ENCODE results near the gene GNB1.

Gene GNB1

DNA sequence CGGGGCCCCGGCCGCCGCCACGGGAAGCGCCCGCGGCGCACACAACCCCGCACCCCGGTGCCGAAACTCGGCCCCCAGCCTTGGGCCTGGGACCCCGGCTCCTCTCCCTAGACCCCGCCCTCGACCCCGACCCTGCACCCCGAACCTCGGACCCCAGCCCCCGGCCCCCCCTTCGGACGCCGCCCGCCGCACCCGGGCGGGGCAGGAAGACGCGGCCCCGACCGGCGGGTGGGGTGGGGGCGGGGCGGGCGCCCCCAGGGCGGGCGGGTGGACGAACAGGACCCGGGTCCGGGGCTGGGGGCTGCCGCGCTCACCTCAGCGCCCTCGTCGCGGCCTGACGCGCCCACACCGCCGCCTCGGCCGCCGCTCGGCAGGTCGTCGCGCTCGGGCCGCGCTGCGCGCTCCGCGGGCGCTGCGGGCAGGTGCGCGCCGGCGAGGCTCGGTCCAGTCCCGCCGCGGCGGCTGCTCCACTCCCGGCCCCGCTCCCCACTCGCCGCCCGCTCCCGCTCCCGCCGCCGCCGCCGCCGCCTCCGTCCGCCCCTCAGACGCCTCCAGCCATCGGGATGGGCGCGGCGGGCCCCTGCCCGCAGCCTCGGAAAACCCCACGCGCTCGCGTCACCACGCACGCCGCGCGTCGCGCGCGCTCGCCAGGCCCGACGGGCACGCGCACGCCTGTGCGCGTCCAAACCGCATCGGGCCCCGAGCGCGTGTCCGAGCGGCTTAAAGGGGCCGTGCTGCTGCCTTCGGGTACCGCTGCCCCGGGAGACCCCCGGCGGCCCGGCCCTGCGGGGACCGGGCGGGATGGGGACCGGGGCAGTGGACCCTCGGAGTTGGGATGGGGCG is at the start of gene GNB1:
Gene GNB1 (minus strand): TSS at position 582 of the 843 bp plus-strand sequence. CDS start 65,634 bp downstream, outside the sequence.
- TF ChIP-seq EGR1 (IDR thresholded peaks at IDR 0.05) (peak; percentile 31; the same call in 1 of the 2 replicates), CREB1 (IDR thresholded peaks at IDR 0.05; ENCODE audit: low read depth) (peak; percentile 71; the same call in 1 of the 2 replicates), ZBTB7A (IDR thresholded peaks at IDR 0.05; ENCODE audit: low read depth) (no peak), TAF1 (IDR thresholded peaks at IDR 0.05; ENCODE audit: low read depth) (peak; percentile 78), CEBPB (IDR thresholded peaks at IDR 0.05) (no peak), TEAD4 (IDR thresholded peaks at IDR 0.05) (no peak), RAD21 (IDR thresholded peaks at IDR 0.05; ENCODE audit: low read depth) (no peak), TCF12 (IDR thresholded peaks at IDR 0.05; ENCODE audit: low read depth) (peak; percentile 38; the same call in 1 of the 2 replicates), FOXM1 (IDR thresholded peaks at IDR 0.05; ENCODE audit: borderline replicate concordance, low read depth) (no peak), YY1 (IDR thresholded peaks at IDR 0.05; ENCODE audit: low read depth) (peak; percentile 71; the same call in 1 of the 2 replicates), NFIC (IDR thresholded peaks at IDR 0.05) (no peak), EP300 (IDR thresholded peaks at IDR 0.05; ENCODE audit: borderline replicate concordance) (no peak; the same call in 1 of the 2 replicates)
- TF ChIP-seq, protein P1, sequence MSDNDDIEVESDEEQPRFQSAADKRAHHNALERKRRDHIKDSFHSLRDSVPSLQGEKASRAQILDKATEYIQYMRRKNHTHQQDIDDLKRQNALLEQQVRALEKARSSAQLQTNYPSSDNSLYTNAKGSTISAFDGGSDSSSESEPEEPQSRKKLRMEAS (IDR thresholded peaks at IDR 0.05): peak; percentile 39; the same call in 1 of the 2 replicates
- TF ChIP-seq, protein P2, sequence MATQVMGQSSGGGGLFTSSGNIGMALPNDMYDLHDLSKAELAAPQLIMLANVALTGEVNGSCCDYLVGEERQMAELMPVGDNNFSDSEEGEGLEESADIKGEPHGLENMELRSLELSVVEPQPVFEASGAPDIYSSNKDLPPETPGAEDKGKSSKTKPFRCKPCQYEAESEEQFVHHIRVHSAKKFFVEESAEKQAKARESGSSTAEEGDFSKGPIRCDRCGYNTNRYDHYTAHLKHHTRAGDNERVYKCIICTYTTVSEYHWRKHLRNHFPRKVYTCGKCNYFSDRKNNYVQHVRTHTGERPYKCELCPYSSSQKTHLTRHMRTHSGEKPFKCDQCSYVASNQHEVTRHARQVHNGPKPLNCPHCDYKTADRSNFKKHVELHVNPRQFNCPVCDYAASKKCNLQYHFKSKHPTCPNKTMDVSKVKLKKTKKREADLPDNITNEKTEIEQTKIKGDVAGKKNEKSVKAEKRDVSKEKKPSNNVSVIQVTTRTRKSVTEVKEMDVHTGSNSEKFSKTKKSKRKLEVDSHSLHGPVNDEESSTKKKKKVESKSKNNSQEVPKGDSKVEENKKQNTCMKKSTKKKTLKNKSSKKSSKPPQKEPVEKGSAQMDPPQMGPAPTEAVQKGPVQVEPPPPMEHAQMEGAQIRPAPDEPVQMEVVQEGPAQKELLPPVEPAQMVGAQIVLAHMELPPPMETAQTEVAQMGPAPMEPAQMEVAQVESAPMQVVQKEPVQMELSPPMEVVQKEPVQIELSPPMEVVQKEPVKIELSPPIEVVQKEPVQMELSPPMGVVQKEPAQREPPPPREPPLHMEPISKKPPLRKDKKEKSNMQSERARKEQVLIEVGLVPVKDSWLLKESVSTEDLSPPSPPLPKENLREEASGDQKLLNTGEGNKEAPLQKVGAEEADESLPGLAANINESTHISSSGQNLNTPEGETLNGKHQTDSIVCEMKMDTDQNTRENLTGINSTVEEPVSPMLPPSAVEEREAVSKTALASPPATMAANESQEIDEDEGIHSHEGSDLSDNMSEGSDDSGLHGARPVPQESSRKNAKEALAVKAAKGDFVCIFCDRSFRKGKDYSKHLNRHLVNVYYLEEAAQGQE (IDR thresholded peaks at IDR 0.05; ENCODE audit: low read depth): no peak
- TF ChIP-seq, protein P3, sequence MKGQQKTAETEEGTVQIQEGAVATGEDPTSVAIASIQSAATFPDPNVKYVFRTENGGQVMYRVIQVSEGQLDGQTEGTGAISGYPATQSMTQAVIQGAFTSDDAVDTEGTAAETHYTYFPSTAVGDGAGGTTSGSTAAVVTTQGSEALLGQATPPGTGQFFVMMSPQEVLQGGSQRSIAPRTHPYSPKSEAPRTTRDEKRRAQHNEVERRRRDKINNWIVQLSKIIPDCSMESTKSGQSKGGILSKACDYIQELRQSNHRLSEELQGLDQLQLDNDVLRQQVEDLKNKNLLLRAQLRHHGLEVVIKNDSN (IDR thresholded peaks at IDR 0.05): no peak

GRCh38 chr1:1940123-1940425 is 49.2 kb upstream of the GNB1 start:
- TF ChIP-seq YY1 (IDR thresholded peaks at IDR 0.05; ENCODE audit: low read depth): no peak
- no peak for TF ChIP-seq CEBPB (IDR thresholded peaks at IDR 0.05)
- TF ChIP-seq TAF1 (IDR thresholded peaks at IDR 0.05; ENCODE audit: low read depth): no peak
- TF ChIP-seq ZBTB7A (IDR thresholded peaks at IDR 0.05; ENCODE audit: low read depth): no peak
- no peak for TF ChIP-seq RAD21 (IDR thresholded peaks at IDR 0.05; ENCODE audit: low read depth)
- TF ChIP-seq TEAD4 (IDR thresholded peaks at IDR 0.05): no peak
- no peak for TF ChIP-seq TCF12 (IDR thresholded peaks at IDR 0.05; ENCODE audit: low read depth)
- TF ChIP-seq, protein P1 (IDR thresholded peaks at IDR 0.05): no peak

- TF ChIP-seq TEAD4 (IDR thresholded peaks at IDR 0.05): no peak
- TF ChIP-seq, protein P1 (IDR thresholded peaks at IDR 0.05): no peak
- TF ChIP-seq CREB1 (IDR thresholded peaks at IDR 0.05; ENCODE audit: low read depth): no peak
- no peak for TF ChIP-seq TCF12 (IDR thresholded peaks at IDR 0.05; ENCODE audit: low read depth)
- TF ChIP-seq FOXM1 (IDR thresholded peaks at IDR 0.05; ENCODE audit: borderline replicate concordance, low read depth): no peak
- no peak for TF ChIP-seq NFIC (IDR thresholded peaks at IDR 0.05)
- TF ChIP-seq CEBPB (IDR thresholded peaks at IDR 0.05): no peak
- no peak for TF ChIP-seq ZBTB7A (IDR thresholded peaks at IDR 0.05; ENCODE audit: low read depth)
- TF ChIP-seq EGR1 (IDR thresholded peaks at IDR 0.05): no peak
- TF ChIP-seq RAD21 (IDR thresholded peaks at IDR 0.05; ENCODE audit: low read depth): no peak
- TF ChIP-seq TAF1 (IDR thresholded peaks at IDR 0.05; ENCODE audit: low read depth): no peak
- no peak for TF ChIP-seq EP300 (IDR thresholded peaks at IDR 0.05; ENCODE audit: borderline replicate concordance)
- TF ChIP-seq YY1 (IDR thresholded peaks at IDR 0.05; ENCODE audit: low read depth): no peak
- TF ChIP-seq, protein P3 (IDR thresholded peaks at IDR 0.05): no peak
- TF ChIP-seq, protein P2 (IDR thresholded peaks at IDR 0.05; ENCODE audit: low read depth): no peak
Measured at GRCh38 chr1:1939296-1940122, 48.6 kb upstream of the GNB1 start.

GRCh38 chr1:1938613-1939295 is 47.9 kb upstream of the GNB1 start:
- no peak for TF ChIP-seq TEAD4 (IDR thresholded peaks at IDR 0.05)
